ENCODE data around the gene UTRN.

Gene UTRN

GRCh38 chr6:144284783-144285547 is at the start of gene UTRN:
TSS of gene UTRN (plus strand) at chr6:144285335. CDS start at chr6:144291829, 6,494 bp downstream.
- no peaks in the 10 kb centered on the region for H3K9me3 ChIP-seq (ENCODE audit: control insufficient read depth, insufficient read depth, low read depth, low read length)
- no peaks in the 10 kb centered on the region for H3K36me3 ChIP-seq (ENCODE audit: control insufficient read depth, insufficient read depth, low read length)
- peak within 1 kb of the TSS; percentile 97 for H3K4me3 ChIP-seq (ENCODE audit: low read depth, low read length)
- peak within 1 kb of the TSS; percentile 81 for H3K9ac ChIP-seq (ENCODE audit: low read length)
- H3K27ac ChIP-seq (ENCODE audit: low read depth, low read length), result peak within 1 kb of the TSS; percentile 76
- H3K27me3 ChIP-seq (ENCODE audit: control insufficient read depth, insufficient read depth, low read length), result peaks cover 5% of the 10 kb centered on the region; the same call in 1 of the 2 replicates
- peaks cover 16% of the 10 kb centered on the region for H3K4me1 ChIP-seq (ENCODE audit: control insufficient read depth, insufficient read depth, low read length)

- Histone ChIP-seq H3K4me1 (ENCODE audit: control insufficient read depth, insufficient read depth, low read length) (0 out of 2 replicates have a peak, but pooled peaks cover 5% of the 10 kb centered on the region), H3K9ac (ENCODE audit: low read length) (no peak overlapping the region), H3K27ac (ENCODE audit: low read depth, low read length) (no peak overlapping the region), H3K4me3 (ENCODE audit: low read depth, low read length) (no peak overlapping the region), H3K36me3 (ENCODE audit: control insufficient read depth, insufficient read depth, low read length) (no peaks in the 10 kb centered on the region), H3K27me3 (ENCODE audit: control insufficient read depth, insufficient read depth, low read length) (no peaks in the 10 kb centered on the region), H3K9me3 (ENCODE audit: control insufficient read depth, insufficient read depth, low read depth, low read length) (0 out of 2 replicates have a peak, but pooled peaks cover 4% of the 10 kb centered on the region)
Observed at GRCh38 chr6:144244688-144245087, 40.4 kb upstream of the UTRN start.

- H3K4me3 ChIP-seq (ENCODE audit: low read depth, low read length), result no peak overlapping the region
- no peak overlapping the region for H3K9ac ChIP-seq (ENCODE audit: low read length)
- no peak overlapping the region for H3K27ac ChIP-seq (ENCODE audit: low read depth, low read length)
- 0 out of 2 replicates have a peak, but pooled peaks cover 5% of the 10 kb centered on the region for H3K4me1 ChIP-seq (ENCODE audit: control insufficient read depth, insufficient read depth, low read length)
- H3K9me3 ChIP-seq (ENCODE audit: control insufficient read depth, insufficient read depth, low read depth, low read length), result 0 out of 2 replicates have a peak, but pooled peaks cover 4% of the 10 kb centered on the region
- no peaks in the 10 kb centered on the region for H3K36me3 ChIP-seq (ENCODE audit: control insufficient read depth, insufficient read depth, low read length)
- H3K27me3 ChIP-seq (ENCODE audit: control insufficient read depth, insufficient read depth, low read length), result no peaks in the 10 kb centered on the region
Observed at GRCh38 chr6:144246988-144247387, 38.1 kb upstream of the UTRN start.

GRCh38 chr6:144248003-144248402 is 37.1 kb upstream of the UTRN start:
- H3K9ac ChIP-seq (ENCODE audit: low read length), result no peak overlapping the region
- no peaks in the 10 kb centered on the region for H3K27me3 ChIP-seq (ENCODE audit: control insufficient read depth, insufficient read depth, low read length)
- no peak overlapping the region for H3K4me3 ChIP-seq (ENCODE audit: low read depth, low read length)

GRCh38 chr6:144248476-144249301 is 36.4 kb upstream of the UTRN start:
- Histone ChIP-seq H3K36me3 (ENCODE audit: control insufficient read depth, insufficient read depth, low read length) (no peaks in the 10 kb centered on the region), H3K4me1 (ENCODE audit: control insufficient read depth, insufficient read depth, low read length) (0 out of 2 replicates have a peak, but pooled peaks cover 5% of the 10 kb centered on the region), H3K9ac (ENCODE audit: low read length) (no peak overlapping the region), H3K9me3 (ENCODE audit: control insufficient read depth, insufficient read depth, low read depth, low read length) (0 out of 2 replicates have a peak, but pooled peaks cover 4% of the 10 kb centered on the region), H3K27me3 (ENCODE audit: control insufficient read depth, insufficient read depth, low read length) (no peaks in the 10 kb centered on the region), H3K4me3 (ENCODE audit: low read depth, low read length) (no peak overlapping the region), H3K27ac (ENCODE audit: low read depth, low read length) (no peak overlapping the region)

More at GRCh38 chr6:144248003-144248402, 37.1 kb upstream of the UTRN start:
- Histone ChIP-seq H3K4me1 (ENCODE audit: control insufficient read depth, insufficient read depth, low read length) (0 out of 2 replicates have a peak, but pooled peaks cover 5% of the 10 kb centered on the region), H3K36me3 (ENCODE audit: control insufficient read depth, insufficient read depth, low read length) (no peaks in the 10 kb centered on the region), H3K9me3 (ENCODE audit: control insufficient read depth, insufficient read depth, low read depth, low read length) (0 out of 2 replicates have a peak, but pooled peaks cover 4% of the 10 kb centered on the region), H3K27ac (ENCODE audit: low read depth, low read length) (no peak overlapping the region)

GRCh38 chr6:144250276-144250675 is 34.9 kb upstream of the UTRN start:
- Histone ChIP-seq H3K9ac (ENCODE audit: low read length) (no peak overlapping the region), H3K4me1 (ENCODE audit: control insufficient read depth, insufficient read depth, low read length) (0 out of 2 replicates have a peak, but pooled peaks cover 5% of the 10 kb centered on the region), H3K4me3 (ENCODE audit: low read depth, low read length) (no peak overlapping the region), H3K36me3 (ENCODE audit: control insufficient read depth, insufficient read depth, low read length) (no peaks in the 10 kb centered on the region), H3K27me3 (ENCODE audit: control insufficient read depth, insufficient read depth, low read length) (no peaks in the 10 kb centered on the region), H3K27ac (ENCODE audit: low read depth, low read length) (no peak overlapping the region), H3K9me3 (ENCODE audit: control insufficient read depth, insufficient read depth, low read depth, low read length) (peaks cover 4% of the 10 kb centered on the region; the same call in 1 of the 2 replicates)

GRCh38 chr6:144252259-144252658 is 32.9 kb upstream of the UTRN start:
- Histone ChIP-seq H3K4me1 (ENCODE audit: control insufficient read depth, insufficient read depth, low read length) (0 out of 2 replicates have a peak, but pooled peaks cover 5% of the 10 kb centered on the region), H3K36me3 (ENCODE audit: control insufficient read depth, insufficient read depth, low read length) (no peaks in the 10 kb centered on the region), H3K4me3 (ENCODE audit: low read depth, low read length) (no peak overlapping the region), H3K27me3 (ENCODE audit: control insufficient read depth, insufficient read depth, low read length) (no peaks in the 10 kb centered on the region), H3K9me3 (ENCODE audit: control insufficient read depth, insufficient read depth, low read depth, low read length) (peaks cover 3% of the 10 kb centered on the region; the same call in 1 of the 2 replicates), H3K27ac (ENCODE audit: low read depth, low read length) (no peak overlapping the region), H3K9ac (ENCODE audit: low read length) (no peak overlapping the region)

GRCh38 chr6:144259986-144260385 is 25.1 kb upstream of the UTRN start:
- H3K4me3 ChIP-seq (ENCODE audit: low read depth, low read length), result no peak overlapping the region
- no peaks in the 10 kb centered on the region; the same call in 1 of the 2 replicates for H3K36me3 ChIP-seq (ENCODE audit: control insufficient read depth, insufficient read depth, low read length)
- peaks cover 13% of the 10 kb centered on the region for H3K9me3 ChIP-seq (ENCODE audit: control insufficient read depth, insufficient read depth, low read depth, low read length)
- H3K27me3 ChIP-seq (ENCODE audit: control insufficient read depth, insufficient read depth, low read length), result no peaks in the 10 kb centered on the region
- peaks cover 26% of the 10 kb centered on the region for H3K4me1 ChIP-seq (ENCODE audit: control insufficient read depth, insufficient read depth, low read length)
- H3K27ac ChIP-seq (ENCODE audit: low read depth, low read length), result no peak overlapping the region
- no peak overlapping the region for H3K9ac ChIP-seq (ENCODE audit: low read length)

- Histone ChIP-seq H3K9me3 (ENCODE audit: control insufficient read depth, insufficient read depth, low read depth, low read length) (peaks cover 10% of the 10 kb centered on the region), H3K4me1 (ENCODE audit: control insufficient read depth, insufficient read depth, low read length) (peaks cover 35% of the 10 kb centered on the region), H3K4me3 (ENCODE audit: low read depth, low read length) (no peak overlapping the region), H3K36me3 (ENCODE audit: control insufficient read depth, insufficient read depth, low read length) (no peaks in the 10 kb centered on the region; the same call in 1 of the 2 replicates), H3K27me3 (ENCODE audit: control insufficient read depth, insufficient read depth, low read length) (no peaks in the 10 kb centered on the region), H3K9ac (ENCODE audit: low read length) (no peak overlapping the region), H3K27ac (ENCODE audit: low read depth, low read length) (peak overlapping the region; percentile 94; the same call in 1 of the 2 replicates)
Observed at GRCh38 chr6:144262470-144263369, 22.4 kb upstream of the UTRN start.

- Histone ChIP-seq H3K4me3 (ENCODE audit: low read depth, low read length) (no peak overlapping the region), H3K36me3 (ENCODE audit: control insufficient read depth, insufficient read depth, low read length) (no peaks in the 10 kb centered on the region; the same call in 1 of the 2 replicates), H3K9me3 (ENCODE audit: control insufficient read depth, insufficient read depth, low read depth, low read length) (peaks cover 10% of the 10 kb centered on the region), H3K27ac (ENCODE audit: low read depth, low read length) (peak overlapping the region; percentile 94; the same call in 1 of the 2 replicates), H3K27me3 (ENCODE audit: control insufficient read depth, insufficient read depth, low read length) (no peaks in the 10 kb centered on the region), H3K4me1 (ENCODE audit: control insufficient read depth, insufficient read depth, low read length) (peaks cover 35% of the 10 kb centered on the region), H3K9ac (ENCODE audit: low read length) (peak overlapping the region; percentile 4)
Observed at GRCh38 chr6:144263786-144264185, 21.3 kb upstream of the UTRN start.

All from HUES6 (cell line).